GM19397 (cell line): ENCODE data around the gene GABRG3.

Source experiments
- ATAC-seq: cut with Tn5 transposase; IDR thresholded peaks from one replicate; pipeline ENCODE4 v1.9.1; 2021; ENCODE audit warnings: mild to moderate bottlenecking, moderate library complexity; ENCODE audit not compliant: unreplicated experiment

Gene GABRG3

DNA sequence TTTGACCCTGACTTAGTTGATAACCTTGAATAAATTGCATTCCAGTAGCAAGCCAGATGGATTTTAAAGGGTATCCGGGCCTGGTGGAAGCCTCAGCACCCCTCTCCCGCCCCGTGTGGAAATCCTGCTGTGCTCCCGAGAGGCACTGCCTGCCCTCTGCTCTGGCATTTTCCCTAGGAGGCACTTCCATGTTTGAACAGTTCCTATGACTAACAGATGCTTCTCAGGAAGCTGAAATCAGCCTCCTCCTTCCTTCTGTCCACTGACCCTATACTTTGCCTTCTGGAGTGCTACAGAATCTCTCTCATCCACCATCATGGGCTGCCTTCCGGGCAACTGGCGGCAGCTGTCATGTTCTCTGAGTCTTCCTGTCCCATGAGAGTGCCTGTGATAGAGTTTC, 90.8 kb downstream of the GABRG3 start:
- no peak for ATAC-seq

DNA sequence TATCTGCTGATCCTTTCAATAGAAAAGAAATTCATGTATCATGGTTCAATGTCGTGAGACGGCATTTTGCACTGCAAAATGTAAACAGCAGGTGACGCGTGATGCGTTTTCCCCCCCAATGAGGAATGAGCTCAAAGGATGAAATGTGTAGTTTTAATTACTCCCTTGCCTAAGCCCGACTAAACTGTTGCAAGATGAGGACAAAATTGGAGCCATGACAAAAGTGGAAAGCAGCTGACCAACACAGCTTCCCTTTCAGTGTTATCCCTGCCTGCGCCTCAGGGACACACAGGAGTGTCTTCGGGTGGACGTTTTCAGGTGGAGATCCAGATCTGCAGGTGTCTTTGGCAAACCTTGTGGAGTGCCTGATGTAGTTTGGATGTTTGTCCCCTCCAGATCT, 92.0 kb downstream of the GABRG3 start:
- ATAC-seq = no peak

- no peak for ATAC-seq
Observed at GRCh38 chr15:27064080-27064479, 93.1 kb downstream of the GABRG3 start.

GRCh38 chr15:27065151-27065550, 94.2 kb downstream of the GABRG3 start:
- ATAC-seq = no peak

DNA sequence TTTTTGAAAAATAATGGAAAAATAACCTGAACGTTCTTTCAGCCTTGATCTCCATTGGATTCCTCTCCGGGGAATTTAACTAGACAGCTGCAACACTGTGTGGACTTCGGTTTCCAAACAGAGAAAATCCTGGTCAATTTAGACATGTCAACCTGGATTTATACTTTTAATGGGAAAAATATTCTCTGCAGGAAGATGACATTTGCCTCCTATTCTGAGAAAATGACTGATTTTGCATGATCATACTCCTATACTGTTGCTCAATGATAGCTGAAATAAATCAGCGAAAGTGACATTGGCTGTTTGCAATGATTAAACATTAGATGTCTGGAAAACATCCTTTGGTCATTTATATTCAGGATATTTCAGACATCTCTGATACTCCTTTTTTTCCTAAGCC, 94.8 kb downstream of the GABRG3 start:
- no peak for ATAC-seq

- ATAC-seq = no peak
Observed at GRCh38 chr15:27066446-27066845, 95.5 kb downstream of the GABRG3 start.

DNA sequence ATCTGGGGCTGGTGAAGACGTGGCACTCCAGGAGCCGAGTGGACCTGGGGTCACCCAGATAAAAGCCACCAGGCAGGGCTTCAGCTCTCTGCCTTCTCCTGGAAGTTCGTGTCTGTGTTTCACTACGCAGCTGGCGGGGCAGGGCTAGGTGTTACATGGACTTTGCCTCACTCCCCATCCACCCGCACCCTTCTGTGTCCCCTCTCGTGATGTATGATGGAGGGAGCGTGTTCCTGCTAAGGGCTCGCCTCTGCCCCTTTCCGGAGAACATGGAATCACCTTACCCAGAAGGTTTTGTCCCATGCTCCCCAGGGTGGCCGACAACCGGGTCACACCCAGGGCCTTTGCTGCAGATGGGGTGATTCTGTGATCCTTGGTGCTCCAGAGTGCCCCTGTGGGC, 96.2 kb downstream of the GABRG3 start:
- ATAC-seq = no peak

GRCh38 chr15:27070841-27071240, 99.9 kb downstream of the GABRG3 start:
- no peak for ATAC-seq

DNA sequence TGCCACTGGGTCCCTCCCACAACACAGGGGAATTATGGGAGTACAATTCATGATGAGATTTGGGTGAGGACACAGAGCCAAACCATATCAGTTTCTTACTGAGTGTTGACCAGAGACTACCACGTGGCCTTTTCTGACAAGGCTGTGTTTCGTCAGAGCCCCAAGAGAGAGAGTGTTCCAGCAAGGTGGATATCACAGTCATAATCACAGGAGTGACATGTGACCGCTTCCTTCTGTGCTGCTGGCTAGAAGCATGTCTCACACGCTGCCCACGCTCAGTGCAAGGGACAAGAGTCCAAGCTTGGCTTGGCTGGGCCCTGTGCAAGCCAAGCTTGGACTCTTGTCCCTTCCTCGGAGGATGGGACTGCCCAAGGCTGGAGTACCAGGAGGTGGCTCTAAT, 103.2 kb downstream of the GABRG3 start:
- no peak for ATAC-seq

GRCh38 chr15:27077790-27078189, 106.8 kb downstream of the GABRG3 start:
- ATAC-seq = no peak

DNA sequence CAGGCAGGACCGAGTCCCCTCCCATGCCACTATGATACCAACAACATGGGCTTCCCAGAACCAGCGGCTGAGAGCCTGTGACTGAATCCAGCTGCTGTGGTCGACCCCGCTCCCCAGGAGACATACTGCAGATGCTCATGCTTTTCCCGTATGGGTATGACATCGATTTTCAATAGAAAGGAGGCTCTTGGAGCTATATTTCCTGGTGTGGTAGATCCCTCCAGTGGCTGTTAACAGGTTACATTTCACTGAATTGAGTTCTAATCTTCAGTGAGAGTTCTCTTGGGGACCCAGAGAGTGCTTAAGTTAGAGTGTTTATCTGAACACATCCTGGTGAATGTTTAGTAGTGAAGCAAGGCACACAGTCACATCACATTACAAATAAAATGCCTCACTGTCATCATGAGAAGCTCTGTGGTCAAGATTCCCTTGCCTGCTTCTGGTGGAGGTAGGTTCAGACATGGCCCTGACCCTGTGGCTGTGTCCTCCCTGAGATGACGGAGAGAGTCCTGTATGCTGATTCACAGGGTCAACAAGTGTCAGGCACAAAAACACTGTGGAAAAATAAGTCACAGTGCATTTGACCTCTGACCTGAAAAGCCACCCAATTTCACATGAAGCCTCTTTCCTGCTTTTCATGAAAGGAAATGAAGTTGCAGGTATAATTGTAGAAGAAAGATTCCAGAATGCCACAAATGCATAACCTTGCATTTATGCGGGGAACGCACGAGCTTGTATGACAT, 110.9 kb downstream of the GABRG3 start:
- ATAC-seq = no peak

- ATAC-seq = no peak
Observed at GRCh38 chr15:27082526-27082925, 111.5 kb downstream of the GABRG3 start.

DNA sequence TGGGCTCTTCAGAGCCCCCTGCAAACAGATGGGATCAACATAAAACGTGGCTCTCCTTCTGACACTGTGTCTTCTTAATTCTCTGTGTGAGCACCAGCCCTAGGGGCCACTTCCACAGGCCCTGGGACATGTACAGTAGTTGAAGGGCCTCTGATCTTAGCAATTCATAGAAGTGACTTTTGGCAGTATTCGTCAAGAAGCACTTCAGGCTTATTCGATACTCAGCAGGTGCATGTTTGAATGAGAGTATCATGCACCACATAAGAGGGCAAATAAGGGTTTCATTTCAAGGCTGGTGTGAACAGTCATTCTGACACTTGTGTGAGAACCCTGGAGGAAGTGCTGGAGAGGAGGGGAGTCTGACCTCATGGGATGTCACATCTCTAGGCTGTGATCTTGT, 113.9 kb downstream of the GABRG3 start:
- ATAC-seq = no peak

GRCh38 chr15:27086149-27086548, 115.2 kb downstream of the GABRG3 start:
- no peak for ATAC-seq

GRCh38 chr15:27086805-27087204, 115.8 kb downstream of the GABRG3 start:
- ATAC-seq = no peak

- no peak for ATAC-seq
Observed at GRCh38 chr15:27087651-27088583, 116.9 kb downstream of the GABRG3 start.

DNA sequence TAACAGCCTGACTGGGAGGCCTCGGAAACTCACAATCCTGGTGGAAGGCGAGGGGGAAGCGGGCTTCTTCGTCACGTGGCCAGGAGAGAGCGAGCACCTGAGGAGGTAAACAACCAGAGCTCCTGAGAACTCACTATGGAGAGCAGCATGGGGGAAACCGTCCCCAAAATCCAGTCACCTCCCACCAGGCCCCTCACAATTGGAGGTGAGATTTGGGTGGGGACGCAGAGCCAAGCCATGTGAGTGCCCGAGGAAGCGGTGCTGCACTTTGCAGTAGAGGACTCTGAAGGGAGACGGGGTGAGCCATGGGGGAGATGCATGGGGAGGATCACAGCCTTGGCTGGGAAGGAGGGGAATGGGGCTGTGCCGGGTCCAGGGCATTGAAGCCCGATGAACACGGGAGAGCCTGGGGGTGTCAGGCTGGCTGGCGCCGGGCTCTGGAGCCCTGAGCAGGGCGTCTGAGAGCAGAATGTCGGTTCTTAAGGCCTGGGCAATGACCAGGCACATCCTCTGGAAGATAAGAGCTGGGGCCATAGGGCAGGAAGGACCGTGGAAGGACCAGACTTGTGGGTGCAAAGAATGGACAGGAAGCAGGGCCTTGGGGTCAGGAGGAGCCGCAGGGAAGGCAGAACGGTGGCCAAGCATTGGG, 117.7 kb downstream of the GABRG3 start:
- no peak for ATAC-seq

DNA sequence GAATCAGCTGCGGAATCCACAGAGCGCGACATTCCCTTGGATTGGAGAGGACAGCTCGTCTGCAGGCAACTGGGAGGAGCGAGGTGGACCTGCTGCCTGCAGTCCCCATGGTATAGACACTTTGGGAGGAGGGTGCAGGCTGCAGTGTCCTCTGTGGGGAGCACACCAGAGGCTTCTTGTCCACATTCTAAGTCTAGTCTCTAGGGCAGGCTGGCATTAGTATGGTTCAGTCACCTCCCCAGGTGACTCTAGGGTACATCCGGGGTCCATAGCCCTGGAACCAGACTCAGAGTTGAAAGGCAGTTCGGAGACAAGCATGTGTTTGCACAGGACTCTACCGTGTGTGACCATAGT, 118.2 kb downstream of the GABRG3 start:
- ATAC-seq = no peak

- ATAC-seq = no peak
Observed at GRCh38 chr15:27089676-27090075, 118.7 kb downstream of the GABRG3 start.

DNA sequence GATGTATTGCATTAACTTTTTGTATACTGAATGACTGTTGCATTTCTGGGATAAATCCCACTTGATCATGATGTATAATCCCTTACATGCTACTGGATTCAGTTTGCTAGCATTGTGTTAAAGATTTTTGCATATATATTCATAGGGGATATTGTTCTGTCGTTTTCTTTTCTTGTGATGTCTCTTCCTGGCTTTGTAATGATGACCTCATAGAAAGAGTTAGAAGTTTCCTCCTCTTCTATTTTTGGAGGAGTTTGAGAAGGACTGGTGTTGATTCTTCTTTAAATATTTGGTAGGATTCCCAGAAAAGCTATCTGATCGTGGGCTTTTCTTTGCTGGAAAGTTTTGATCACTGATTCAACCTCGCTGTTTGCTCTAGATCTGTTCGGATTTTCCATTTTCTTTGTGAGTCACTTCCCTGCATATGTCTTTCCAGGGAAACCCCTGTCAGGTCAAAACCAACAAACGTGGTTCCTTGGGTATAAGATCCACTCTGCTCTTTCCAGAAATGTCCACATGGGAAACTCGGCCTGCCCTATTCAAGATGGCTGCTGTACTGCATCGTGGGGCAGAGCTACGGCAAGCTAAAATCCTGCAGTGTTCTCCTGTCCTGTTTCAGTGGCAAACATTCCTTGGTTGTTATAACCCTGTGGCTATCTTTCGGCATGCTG, 120.4 kb downstream of the GABRG3 start:
- no peak for ATAC-seq

- no peak for ATAC-seq
Observed at GRCh38 chr15:27092390-27092789, 121.4 kb downstream of the GABRG3 start.
